K562 (cell line): ENCODE data around the gene USP2. TPM values are rescaled to one million over a fixed set of nuclear protein-coding genes. Genes with fewer than 3 reads are reported as not detected.

Source experiments
- BRF1 ChIP-seq: IDR thresholded peaks from 3 replicates; pipeline ENCODE4 v1.6.1; 2011; ENCODE audit warnings: borderline replicate concordance, mild to moderate bottlenecking; ENCODE audit not compliant: insufficient read length; ENCODE audit errors: extremely low read depth
- EZH2 ChIP-seq: IDR thresholded peaks from 2 replicates; pipeline ENCODE4 v1.6.1; 2012; ENCODE audit warnings: low read depth, mild to moderate bottlenecking, inconsistent platforms, low read length, borderline replicate concordance
- HLTF ChIP-seq: fragments of 450-650 bp; IDR thresholded peaks from 2 replicates; pipeline ENCODE4 v1.6.1; 2016
- HNRNPUL1 ChIP-seq: fragments of 200-400 bp; formaldehyde crosslinking; IDR thresholded peaks from 2 replicates; pipeline ENCODE4 v1.6.1; 2017; ENCODE audit warnings: low read length
- KDM1A ChIP-seq, 2 experiments: fragments of 450-650 bp; IDR thresholded peaks; 2 replicates each; pipeline ENCODE4 v1.6.1; 2016; ENCODE audit warnings: mild to moderate bottlenecking in 2 of 2
- KLF1 ChIP-seq: fragments of 450-650 bp; IDR thresholded peaks from 2 replicates; pipeline ENCODE4 v1.6.1; 2016; ENCODE audit warnings: missing genetic modification characterization, missing compliant biosample characterization
- LARP7 ChIP-seq: fragments of 450-650 bp; IDR thresholded peaks from 2 replicates; pipeline ENCODE4 v1.6.1; 2016
- NFYB ChIP-seq: IDR thresholded peaks from 2 replicates; pipeline ENCODE4 v1.6.1; 2011; ENCODE audit warnings: mild to moderate bottlenecking, moderate library complexity; ENCODE audit not compliant: insufficient read length; ENCODE audit errors: extremely low read depth
- PHTF2 ChIP-seq: fragments of 250-450 bp; sonication (Bioruptor Pico); IDR thresholded peaks from 2 replicates; pipeline ENCODE4 v1.5.0; 2021; ENCODE audit warnings: mild to moderate bottlenecking
- POLR2AphosphoS2 ChIP-seq: IDR thresholded peaks from 2 replicates; pipeline ENCODE4 v1.6.1; 2012; ENCODE audit warnings: low read length, improper control_type of control experiment
- POLR2H ChIP-seq: IDR thresholded peaks from 2 replicates; pipeline ENCODE4 v1.6.1; 2016; ENCODE audit warnings: missing genetic modification characterization, low read depth, mild to moderate bottlenecking, control low read depth, missing compliant biosample characterization, moderate library complexity
- SIX5 ChIP-seq, 2 experiments: IDR thresholded peaks; 2 replicates each; pipeline ENCODE4 v1.6.1; 2011; ENCODE audit warnings: low read length in 2 of 2, borderline replicate concordance in 1 of 2, low read depth in 1 of 2, mild to moderate bottlenecking in 1 of 2, moderate library complexity in 1 of 2; ENCODE audit not compliant: insufficient read depth in 1 of 2
- TBL1XR1 ChIP-seq, 2 experiments: IDR thresholded peaks; 2 replicates each; pipeline ENCODE4 v1.6.1; 2012; ENCODE audit warnings: improper control_type of control experiment in 2 of 2, low read length in 2 of 2, mild to moderate bottlenecking in 1 of 2
- TFE3 ChIP-seq: fragments of 450-650 bp; formaldehyde crosslinking; IDR thresholded peaks from 2 replicates; pipeline ENCODE4 v1.4.0; 2020; ENCODE audit warnings: mild to moderate bottlenecking, mixed read lengths
- ZNF316 ChIP-seq: fragments of 450-650 bp; IDR thresholded peaks from 2 replicates; pipeline ENCODE4 v1.6.1; 2016
- ZNF778 ChIP-seq: fragments of 450-650 bp; formaldehyde crosslinking; IDR thresholded peaks from 2 replicates; pipeline ENCODE4 v1.4.0; 2020; ENCODE audit warnings: mild to moderate bottlenecking, moderate library complexity
- polyA plus RNA-seq, 8 experiments: library from polyadenylated mRNA; depleted of rRNA in 4 of 8; stranded (reverse) in 5 of 8; unstranded in 3 of 8; fragments of >200 nt; fragmentation: Nextera tagmentation in 2 of 8; fragmentation: Illumina TruSeq in 1 of 8; extraction: Ambion mirVana in 2 of 8; extraction: Trizol in 1 of 8; gene quantifications; 2 replicates each; pipeline versions ENCODE4 v1.2.1 to v1.2.3, GENCODE V29; 2011 to 2014; ENCODE audit warnings: inconsistent platforms in 1 of 8, missing spikeins in 1 of 8
- total RNA-seq, 7 experiments: library from RNA; depleted of rRNA in 6 of 7; stranded (reverse); fragments of >200 nt in 6 of 7; fragmentation: Illumina TruSeq in 2 of 7; extraction: Trizol in 2 of 7; gene quantifications; 2 replicates each; pipeline versions ENCODE4 v1.2.1 to v1.2.3, GENCODE V29; 2011 to 2021; ENCODE audit warnings: low replicate concordance in 1 of 7
- TF ChIP-seq, protein P1 (sequence below), 2 experiments: fragments of 450-650 bp in 1 of 2; sonication (generic) in 1 of 2; formaldehyde crosslinking in 1 of 2; IDR thresholded peaks; 2 replicates each; pipeline versions ENCODE4 v1.7.1 to v1.9.0; 2016 to 2022; ENCODE audit warnings: inconsistent platforms in 1 of 2, mild to moderate bottlenecking in 1 of 2, missing genetic modification reagents in 1 of 2

Gene USP2
- total and polyA plus RNA-seq, 9 of the 15 experiments (the other 6 are each of a cell fraction or from before 2014, with no cell fraction given) = 2.8 to 16.9 (median 3.9) TPM

- TF ChIP-seq, protein P1, sequence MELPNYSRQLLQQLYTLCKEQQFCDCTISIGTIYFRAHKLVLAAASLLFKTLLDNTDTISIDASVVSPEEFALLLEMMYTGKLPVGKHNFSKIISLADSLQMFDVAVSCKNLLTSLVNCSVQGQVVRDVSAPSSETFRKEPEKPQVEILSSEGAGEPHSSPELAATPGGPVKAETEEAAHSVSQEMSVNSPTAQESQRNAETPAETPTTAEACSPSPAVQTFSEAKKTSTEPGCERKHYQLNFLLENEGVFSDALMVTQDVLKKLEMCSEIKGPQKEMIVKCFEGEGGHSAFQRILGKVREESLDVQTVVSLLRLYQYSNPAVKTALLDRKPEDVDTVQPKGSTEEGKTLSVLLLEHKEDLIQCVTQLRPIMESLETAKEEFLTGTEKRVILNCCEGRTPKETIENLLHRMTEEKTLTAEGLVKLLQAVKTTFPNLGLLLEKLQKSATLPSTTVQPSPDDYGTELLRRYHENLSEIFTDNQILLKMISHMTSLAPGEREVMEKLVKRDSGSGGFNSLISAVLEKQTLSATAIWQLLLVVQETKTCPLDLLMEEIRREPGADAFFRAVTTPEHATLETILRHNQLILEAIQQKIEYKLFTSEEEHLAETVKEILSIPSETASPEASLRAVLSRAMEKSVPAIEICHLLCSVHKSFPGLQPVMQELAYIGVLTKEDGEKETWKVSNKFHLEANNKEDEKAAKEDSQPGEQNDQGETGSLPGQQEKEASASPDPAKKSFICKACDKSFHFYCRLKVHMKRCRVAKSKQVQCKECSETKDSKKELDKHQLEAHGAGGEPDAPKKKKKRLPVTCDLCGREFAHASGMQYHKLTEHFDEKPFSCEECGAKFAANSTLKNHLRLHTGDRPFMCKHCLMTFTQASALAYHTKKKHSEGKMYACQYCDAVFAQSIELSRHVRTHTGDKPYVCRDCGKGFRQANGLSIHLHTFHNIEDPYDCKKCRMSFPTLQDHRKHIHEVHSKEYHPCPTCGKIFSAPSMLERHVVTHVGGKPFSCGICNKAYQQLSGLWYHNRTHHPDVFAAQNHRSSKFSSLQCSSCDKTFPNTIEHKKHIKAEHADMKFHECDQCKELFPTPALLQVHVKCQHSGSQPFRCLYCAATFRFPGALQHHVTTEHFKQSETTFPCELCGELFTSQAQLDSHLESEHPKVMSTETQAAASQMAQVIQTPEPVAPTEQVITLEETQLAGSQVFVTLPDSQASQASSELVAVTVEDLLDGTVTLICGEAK (IDR thresholded peaks at IDR 0.05) = no peak
- TF ChIP-seq, protein P1 (CRISPR knock-in tag; IDR thresholded peaks at IDR 0.05) = no peak
- TF ChIP-seq HNRNPUL1 (no peak), BRF1 (no peak), SIX5 (IDR thresholded peaks at IDR 0.05; ENCODE audit: borderline replicate concordance in 1 of 2, insufficient read depth in 1 of 2, low read depth in 1 of 2, low read length in 2 of 2) (no peak), NFYB (no peak), KLF1 (tag) (no peak), ZNF316 (no peak), LARP7 (no peak), PHTF2 (CRISPR knock-in tag) (no peak), POLR2H (tag) (no peak), EZH2 (no peak), KDM1A (IDR thresholded peaks at IDR 0.05) (peak in 1 of 2 experiments; percentile 46; a peak in 1 of 4 replicates), ZNF778 (CRISPR knock-in tag) (no peak), HLTF (no peak), TFE3 (CRISPR knock-in tag) (no peak), POLR2AphosphoS2 (no peak), TBL1XR1 (IDR thresholded peaks at IDR 0.05; ENCODE audit: low read length in 2 of 2) (0 out of 4 replicates have a peak, but pooled peaks of 1 of the 2 experiments have one; percentile 41)
Observed at GRCh38 chr11:119374632-119375336, 6.7 kb downstream of the USP2 start (continued).
